OCI-LY7 (cell line): ENCODE data around the gene C2orf49. TPM values are rescaled to one million over a fixed set of nuclear protein-coding genes. Genes with fewer than 3 reads are reported as not detected.

Source experiments
- BruUV-seq: library from RNA; stranded (reverse); fragments of 400-500 nt; replicated peaks from 2 replicates; lab custom pipeline; 2021; lab: Mats Ljungman, UMichigan
- CTCF ChIA-PET: fragments of 300-600 bp; sonication (Branson Sonifier 250); formaldehyde crosslinking; loops from one replicate; lab custom pipeline; 2022; ENCODE audit warnings: antibody characterized with exemption; ENCODE audit not compliant: unreplicated experiment; lab: Charles Lee
- POLR2A ChIA-PET: fragments of 300-600 bp; sonication (Branson Sonifier 250); formaldehyde crosslinking; loops from one replicate; lab custom pipeline; 2022; ENCODE audit warnings: antibody characterized with exemption; lab: Charles Lee
- DNase-seq: peaks from one replicate; pipeline ENCODE4 v3.0.0-alpha.2; 2015; ENCODE audit warnings: low spot score
- H2AFZ ChIP-seq: fragments of 200-600 bp; sonication (generic), shearing (Covaris generic); 2 replicates; pipeline ENCODE4 v1.6.1; 2014; ENCODE audit warnings: mild to moderate bottlenecking, antibody characterized with exemption, low read length, moderate library complexity
- H3K27ac ChIP-seq: fragments of 200-600 bp; sonication (generic); 2 replicates; pipeline ENCODE4 v1.5.1; 2014; ENCODE audit warnings: mixed run types, low read depth, mild to moderate bottlenecking, moderate library complexity, low read length, inconsistent platforms; ENCODE audit not compliant: poor library complexity, severe bottlenecking
- H3K36me3 ChIP-seq: fragments of 200-600 bp; sonication (generic); 2 replicates; pipeline ENCODE4 v1.6.1; 2014; ENCODE audit warnings: mild to moderate bottlenecking, antibody characterized with exemption, low read length, moderate library complexity, mixed read lengths; ENCODE audit not compliant: insufficient read depth
- H3K4me1 ChIP-seq: fragments of 200-600 bp; sonication (generic); 2 replicates; pipeline ENCODE4 v1.5.1; 2014; ENCODE audit warnings: mild to moderate bottlenecking, low read length; ENCODE audit not compliant: insufficient read depth, poor library complexity, severe bottlenecking
- H3K4me2 ChIP-seq: fragments of 200-600 bp; sonication (generic); 2 replicates; pipeline ENCODE4 v1.6.1; 2014; ENCODE audit warnings: mild to moderate bottlenecking, low read length
- H3K4me3 ChIP-seq: fragments of 200-600 bp; sonication (generic); 2 replicates; pipeline ENCODE4 v1.5.1; 2014; ENCODE audit warnings: mild to moderate bottlenecking, low read depth, low read length; ENCODE audit not compliant: poor library complexity, severe bottlenecking
- H3K79me2 ChIP-seq: fragments of 200-600 bp; sonication (generic); 2 replicates; pipeline ENCODE4 v1.6.1; 2016; ENCODE audit warnings: low read depth, mild to moderate bottlenecking, low read length, moderate library complexity, mixed read lengths; ENCODE audit not compliant: insufficient read depth
- H3K9me2 ChIP-seq: fragments of 200-600 bp; sonication (generic); 2 replicates; pipeline ENCODE4 v1.6.1; 2016; ENCODE audit warnings: mild to moderate bottlenecking, low read length, mixed read lengths; ENCODE audit not compliant: insufficient read depth
- H3K9me3 ChIP-seq: fragments of 200-600 bp; sonication (generic); 2 replicates; pipeline ENCODE4 v1.6.1; 2014; ENCODE audit warnings: mild to moderate bottlenecking, mixed run types, low read length, mixed read lengths
- H4K20me1 ChIP-seq: fragments of 200-600 bp; sonication (generic); 2 replicates; pipeline ENCODE4 v1.6.1; 2014; ENCODE audit warnings: mild to moderate bottlenecking, antibody characterized with exemption, low read length, moderate library complexity, mixed read lengths; ENCODE audit not compliant: insufficient read depth
- CTCF ChIP-seq: fragments of 200-600 bp; sonication (generic); conservative IDR thresholded peaks from 2 replicates; pipeline ENCODE4 v1.5.1; 2014; ENCODE audit warnings: mild to moderate bottlenecking, antibody characterized with exemption, low read length, moderate library complexity, mixed read lengths
- EZH2phosphoT487 ChIP-seq: fragments of 200-600 bp; sonication (generic); IDR thresholded peaks from 2 replicates; pipeline ENCODE4 v1.6.1; 2018; ENCODE audit warnings: low read depth, borderline replicate concordance, mild to moderate bottlenecking, mixed run types, antibody characterized with exemption, low read length, moderate library complexity, mixed read lengths
- intact Hi-C: fragments of 100-400 bp; cut with micrococcal nuclease; formaldehyde crosslinking; loops from one replicate; pipeline ENCODE4 v1.10.0; 2022; ENCODE audit not compliant: unreplicated experiment
- total RNA-seq, 2 experiments: library from RNA; depleted of rRNA in 1 of 2; stranded (reverse); fragments of >200 nt in 1 of 2; shearing (Covaris generic) in 1 of 2; gene quantifications; 2 replicates each; pipeline ENCODE4 v1.2.3, GENCODE V29; 2014 to 2022

Gene C2orf49
- total RNA-seq, 2 experiments from 2014 or later, result 11.8 to 17.0 TPM

- BruUV-seq, result no TSS peak
- intact Hi-C loops, result loop anchor here (10.0 kb wide), 1 partner anchor 865 kb away; the partner anchor contains the start of gene UXS1
- TF ChIP-seq CTCF (no peak), EZH2phosphoT487 (no peak)
- peak within 1 kb of the TSS; percentile 95 for H2AFZ ChIP-seq
- no peaks in the 10 kb centered on the region for H3K9me3 ChIP-seq
- H4K20me1 ChIP-seq, result peaks cover 12% of the 10 kb centered on the region; the same call in 1 of the 2 replicates
- peaks cover 44% of the 10 kb centered on the region for H3K79me2 ChIP-seq
- no peaks in the 10 kb centered on the region for H3K9me2 ChIP-seq
- peak within 1 kb of the TSS; percentile 83 for H3K4me3 ChIP-seq
- DNase-seq, result peak; percentile 80
- peaks cover 28% of the 10 kb centered on the region for H3K36me3 ChIP-seq
- CTCF ChIA-PET, result interaction anchor here (1.0 kb wide), 1 partner anchor 10 kb away, joined by 3 read pairs; no protein-coding TSS in a partner anchor
- H3K27ac ChIP-seq, result peak within 1 kb of the TSS; percentile 37
- peaks cover 18% of the 10 kb centered on the region for H3K4me1 ChIP-seq
- H3K4me2 ChIP-seq, result peak within 1 kb of the TSS; percentile 93
- POLR2A ChIA-PET, result interaction anchor here (0.6 to 1.5 kb wide), 4 partner anchors 19 to 502 kb away, joined by 3 to 4 read pairs (median 3); no protein-coding TSS in a partner anchor
Observed at GRCh38 chr2:105329561-105330495, 7.5 kb upstream of the C2orf49 start, which contains the start of gene TGFBRAP1. Gene TGFBRAP1 (minus strand): TSS chr2:105329735. CDS start chr2:105308301, 21,434 bp downstream.

GRCh38 chr2:105330681-105331375 is 6.5 kb upstream of the C2orf49 start:
- no peak overlapping the region for H3K27ac ChIP-seq
- no peaks in the 10 kb centered on the region for H3K9me3 ChIP-seq
- peaks cover 7% of the 10 kb centered on the region; the same call in 1 of the 2 replicates for H4K20me1 ChIP-seq
- peaks cover 19% of the 10 kb centered on the region for H3K36me3 ChIP-seq
- H3K4me1 ChIP-seq, result peaks cover 22% of the 10 kb centered on the region
- 0 out of 2 replicates have a peak overlapping the region, but pooled peaks have one; percentile 95 for H2AFZ ChIP-seq
- ChIA-PET POLR2A (interaction anchor here (0.6 to 1.5 kb wide), 7 partner anchors 11 to 501 kb away, joined by 3 to 8 read pairs (median 3); no protein-coding TSS in a partner anchor), CTCF (interaction anchor here (1.0 kb wide), 1 partner anchor 11 kb away, joined by 3 read pairs; no protein-coding TSS in a partner anchor)
- peaks cover 37% of the 10 kb centered on the region for H3K79me2 ChIP-seq
- no peak overlapping the region for H3K4me3 ChIP-seq
- peak overlapping the region; percentile 93; the same call in 1 of the 2 replicates for H3K4me2 ChIP-seq
- DNase-seq, result no peak
- TF ChIP-seq EZH2phosphoT487 (no peak), CTCF (no peak)
- no peaks in the 10 kb centered on the region for H3K9me2 ChIP-seq
- intact Hi-C loops, result loop anchor here (10.0 kb wide), 1 partner anchor 864 kb away; the partner anchor contains the start of gene UXS1
- TSS peak; percentile 71 for BruUV-seq
